Breast epithelium (tissue), 4 donors: Measurements from ENCODE around the gene XDH. TPM values are rescaled to one million over a fixed set of nuclear protein-coding genes. Genes with fewer than 3 reads are reported as not detected.
A peak's percentile ranks its signal among the peaks of the same experiment; 100 is the strongest.

Experiments used
- DNase-seq, 2 donors: peaks; one replicate each; pipeline ENCODE4 v3.0.0-alpha.2; 2019; ENCODE audit warnings: low spot score in 2 of 2
- H3K27ac ChIP-seq, 2 donors: fragments of 200-600 bp; sonication (generic) in 1 of 2; one replicate each; pipeline ENCODE4 v1.5.1; 2016 to 2019; ENCODE audit warnings: mild to moderate bottlenecking in 1 of 2
- H3K27me3 ChIP-seq, 2 donors: fragments of 200-600 bp; sonication (generic) in 1 of 2; one replicate each; pipeline versions ENCODE4 v1.5.1 to v1.6.0; 2017 to 2019; ENCODE audit warnings: control low read depth in 1 of 2, mild to moderate bottlenecking in 1 of 2
- H3K36me3 ChIP-seq: fragments of 200-600 bp; one replicate; pipeline ENCODE4 v1.5.1; 2019
- H3K4me1 ChIP-seq, 2 donors: fragments of 200-600 bp; sonication (generic); one replicate each; pipeline ENCODE4 v1.5.1; 2016 to 2019; ENCODE audit warnings: control low read depth in 1 of 2
- H3K4me3 ChIP-seq, 3 donors: fragments of 200-600 bp; sonication (generic); 1 replicate in 2 of 3; 2 replicates in 1 of 3; pipeline ENCODE4 v1.5.1; 2016 to 2019; ENCODE audit warnings: mild to moderate bottlenecking in 3 of 3, moderate library complexity in 2 of 3
- H3K9me3 ChIP-seq, 2 donors: fragments of 200-600 bp; sonication (generic) in 1 of 2; one replicate each; pipeline ENCODE4 v1.5.1; 2016 to 2019; ENCODE audit warnings: control low read depth in 1 of 2
- POLR2A ChIP-seq: fragments of 450-650 bp; IDR thresholded peaks from one replicate; pipeline ENCODE4 v1.6.1; 2016; ENCODE audit warnings: antibody characterized with exemption, mild to moderate bottlenecking, moderate library complexity
- POLR2AphosphoS5 ChIP-seq, 3 donors: sonication (generic); formaldehyde crosslinking; IDR thresholded peaks; one replicate each; pipeline ENCODE4 v1.6.1; 2017; ENCODE audit warnings: antibody characterized with exemption in 3 of 3
- intact Hi-C: fragments of 100-400 bp; cut with DNase I; formaldehyde crosslinking; loops from one replicate; pipeline ENCODE4 v1.15.1; 2023; ENCODE audit warnings: low total_unique reads
- total RNA-seq, 3 donors: library from RNA; depleted of rRNA; stranded (reverse); fragments of >200 nt; gene quantifications; one replicate each; pipeline ENCODE4 v1.1.0, GENCODE V29; 2016
- TF ChIP-seq, protein P1 (sequence below), 3 donors: fragments of 450-650 bp; IDR thresholded peaks; one replicate each; pipeline ENCODE4 v1.5.1; 2016 to 2017; ENCODE audit warnings: antibody characterized with exemption in 3 of 3, mild to moderate bottlenecking in 3 of 3, moderate library complexity in 3 of 3

The XDH gene
- total RNA-seq, 3 donors from 2014 or later = 0.16 to 6.9 (median 1.3) TPM

DNA sequence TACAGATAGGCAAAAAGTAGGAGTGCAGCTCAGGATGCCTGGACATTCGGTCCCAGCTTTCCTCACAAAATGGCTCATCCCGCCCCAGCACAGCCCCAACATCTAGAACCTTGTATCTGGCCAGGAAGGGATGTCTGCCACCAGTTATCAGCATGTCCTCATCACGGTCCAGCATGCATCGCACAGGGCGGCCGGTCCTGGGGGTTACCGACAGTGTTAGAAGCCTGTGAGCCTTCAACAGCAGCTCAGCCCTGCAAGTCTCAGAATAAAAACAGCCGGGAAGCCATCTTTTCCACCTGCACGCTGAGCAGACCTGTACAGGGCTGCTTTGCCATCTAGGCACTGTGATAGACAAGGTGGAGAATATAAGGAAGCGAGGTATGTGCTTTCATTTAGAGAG lies 49.2 kb downstream of the XDH start:
- no peaks in the 10 kb centered on the region for H3K9me3 ChIP-seq
- H3K4me3 ChIP-seq = no peak overlapping the region
- no peaks in the 10 kb centered on the region for H3K36me3 ChIP-seq
- H3K27ac ChIP-seq = peak overlapping the region; percentile 2 to 8
- no peak for DNase-seq
- intact Hi-C loops = no loop called here
- H3K27me3 ChIP-seq = no peaks in the 10 kb centered on the region
- TF ChIP-seq POLR2AphosphoS5 (IDR thresholded peaks at IDR 0.05) (no peak), POLR2A (no peak)
- TF ChIP-seq, protein P1, sequence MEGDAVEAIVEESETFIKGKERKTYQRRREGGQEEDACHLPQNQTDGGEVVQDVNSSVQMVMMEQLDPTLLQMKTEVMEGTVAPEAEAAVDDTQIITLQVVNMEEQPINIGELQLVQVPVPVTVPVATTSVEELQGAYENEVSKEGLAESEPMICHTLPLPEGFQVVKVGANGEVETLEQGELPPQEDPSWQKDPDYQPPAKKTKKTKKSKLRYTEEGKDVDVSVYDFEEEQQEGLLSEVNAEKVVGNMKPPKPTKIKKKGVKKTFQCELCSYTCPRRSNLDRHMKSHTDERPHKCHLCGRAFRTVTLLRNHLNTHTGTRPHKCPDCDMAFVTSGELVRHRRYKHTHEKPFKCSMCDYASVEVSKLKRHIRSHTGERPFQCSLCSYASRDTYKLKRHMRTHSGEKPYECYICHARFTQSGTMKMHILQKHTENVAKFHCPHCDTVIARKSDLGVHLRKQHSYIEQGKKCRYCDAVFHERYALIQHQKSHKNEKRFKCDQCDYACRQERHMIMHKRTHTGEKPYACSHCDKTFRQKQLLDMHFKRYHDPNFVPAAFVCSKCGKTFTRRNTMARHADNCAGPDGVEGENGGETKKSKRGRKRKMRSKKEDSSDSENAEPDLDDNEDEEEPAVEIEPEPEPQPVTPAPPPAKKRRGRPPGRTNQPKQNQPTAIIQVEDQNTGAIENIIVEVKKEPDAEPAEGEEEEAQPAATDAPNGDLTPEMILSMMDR (IDR thresholded peaks at IDR 0.05) = no peak
- H3K4me1 ChIP-seq = no peaks in the 10 kb centered on the region

DNA sequence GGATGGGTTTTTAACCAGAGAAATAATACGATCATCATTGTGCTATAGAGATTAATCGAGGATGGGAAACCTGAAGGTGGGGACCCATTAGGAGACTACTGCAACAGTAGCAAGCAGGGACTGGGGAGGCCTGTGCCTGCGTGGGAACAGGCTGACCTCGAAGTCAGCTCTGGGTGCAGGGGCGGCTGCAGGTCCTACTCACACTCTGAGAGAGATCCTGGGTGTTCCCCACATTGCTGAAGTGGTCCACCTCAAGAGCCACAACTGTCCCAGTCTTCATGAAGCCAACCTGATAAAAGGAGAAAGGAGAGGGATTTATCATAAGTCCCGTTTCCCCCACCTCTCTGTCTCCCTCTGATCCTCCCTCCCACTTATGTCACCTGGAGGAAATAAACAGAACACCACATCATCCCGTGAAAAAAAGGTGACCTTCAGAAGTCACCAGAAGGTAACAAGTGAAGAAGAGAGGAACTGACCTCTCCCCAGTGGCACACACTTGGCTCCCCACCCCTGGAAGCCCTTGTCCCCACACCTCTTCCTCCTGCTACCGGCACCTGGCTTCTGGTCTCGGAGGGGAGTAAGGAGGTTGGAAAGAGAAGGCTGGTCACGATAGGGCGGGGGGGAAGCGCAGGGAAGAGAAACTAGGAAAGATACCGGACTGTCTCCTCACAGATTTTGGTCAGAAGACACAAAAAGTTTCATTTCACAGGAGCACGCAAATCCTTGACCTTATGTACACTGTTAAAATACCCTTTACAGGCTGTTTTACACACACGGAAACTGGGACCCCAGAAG lies 50.4 kb downstream of the XDH start:
- Histone ChIP-seq H3K9me3 (no peaks in the 10 kb centered on the region), H3K27me3 (no peaks in the 10 kb centered on the region), H3K4me3 (no peak overlapping the region), H3K36me3 (no peaks in the 10 kb centered on the region), H3K27ac (no peak overlapping the region), H3K4me1 (no peaks in the 10 kb centered on the region)
- no peak for DNase-seq
- TF ChIP-seq POLR2A (no peak), POLR2AphosphoS5 (IDR thresholded peaks at IDR 0.05) (no peak)
- TF ChIP-seq, protein P1 (IDR thresholded peaks at IDR 0.05) = no peak
- intact Hi-C loops = no loop called here

DNA sequence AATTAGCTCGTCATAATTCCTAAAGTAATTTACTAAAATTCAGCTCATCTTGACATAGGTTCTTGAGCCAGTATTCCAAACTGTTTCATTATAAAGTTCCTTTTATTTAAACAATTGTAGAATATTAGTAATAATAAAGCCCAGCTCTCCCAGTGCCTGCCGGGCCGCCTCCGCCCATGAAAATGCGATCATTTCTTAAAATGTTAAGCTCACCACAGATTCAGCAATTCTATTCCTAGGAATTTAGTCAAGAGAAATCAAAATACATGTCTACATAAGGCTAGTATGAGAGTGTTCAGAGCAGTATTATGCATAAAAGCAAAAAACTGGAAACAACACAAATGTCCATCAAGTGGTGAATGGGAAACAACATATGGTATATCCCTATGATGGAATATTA lies 52.0 kb downstream of the XDH start:
- H3K9me3 ChIP-seq = no peaks in the 10 kb centered on the region
- no peaks in the 10 kb centered on the region for H3K36me3 ChIP-seq
- TF ChIP-seq POLR2A (no peak), POLR2AphosphoS5 (IDR thresholded peaks at IDR 0.05) (no peak)
- TF ChIP-seq, protein P1 (IDR thresholded peaks at IDR 0.05) = no peak
- no peak overlapping the region for H3K27ac ChIP-seq
- no peaks in the 10 kb centered on the region for H3K4me1 ChIP-seq
- no peaks in the 10 kb centered on the region for H3K27me3 ChIP-seq
- DNase-seq = no peak
- intact Hi-C loops = no loop called here
- H3K4me3 ChIP-seq = no peak overlapping the region

DNA sequence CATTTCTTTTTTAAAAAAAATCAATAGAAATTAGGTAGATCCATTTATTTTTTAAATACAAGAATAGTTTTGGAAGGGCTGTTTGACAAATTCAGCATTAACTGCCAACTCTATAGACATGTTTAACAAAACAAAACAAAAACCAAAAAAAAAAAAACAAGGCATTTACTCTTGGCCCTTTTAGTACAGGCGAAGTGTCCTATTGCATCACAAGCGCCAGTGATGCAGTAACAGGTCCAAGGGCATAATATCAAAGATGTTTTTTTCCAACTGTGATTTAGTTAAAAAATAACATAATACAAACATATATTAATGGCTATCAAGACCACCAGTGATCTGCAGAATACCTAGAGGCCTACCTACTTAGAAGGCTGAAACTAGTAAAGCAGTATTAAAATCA lies 55.3 kb downstream of the XDH start:
- no peaks in the 10 kb centered on the region for H3K27me3 ChIP-seq
- TF ChIP-seq POLR2AphosphoS5 (IDR thresholded peaks at IDR 0.05) (no peak), POLR2A (no peak)
- TF ChIP-seq, protein P1 (IDR thresholded peaks at IDR 0.05) = no peak
- intact Hi-C loops = no loop called here

DNA sequence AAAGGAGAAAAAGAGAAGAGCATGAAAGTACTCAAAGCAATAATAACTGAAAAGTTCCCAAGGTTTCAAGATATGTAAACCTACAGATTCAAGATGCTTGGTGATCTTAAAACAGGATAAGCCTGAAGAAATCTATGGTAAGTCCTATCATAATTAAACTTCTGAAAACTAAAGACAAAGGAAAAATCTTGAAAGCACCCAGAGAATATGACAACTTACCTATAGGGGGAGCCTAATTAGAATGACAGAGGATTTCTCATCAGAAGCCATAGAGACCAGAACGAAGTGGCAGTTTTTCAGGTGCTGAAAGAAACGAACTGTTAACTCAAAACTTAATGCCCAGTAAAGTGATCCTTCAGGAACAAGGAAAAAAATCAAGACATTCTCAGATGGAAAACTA lies 59.7 kb downstream of the XDH start:
- intact Hi-C loops = no loop called here
- Histone ChIP-seq H3K4me1 (no peaks in the 10 kb centered on the region), H3K36me3 (no peaks in the 10 kb centered on the region), H3K9me3 (peaks cover 0 to 4% of the 10 kb centered on the region in 2 donors), H3K27ac (no peak overlapping the region), H3K4me3 (no peak overlapping the region), H3K27me3 (no peaks in the 10 kb centered on the region)
- DNase-seq = no peak
- TF ChIP-seq POLR2A = no peak
- no peak for TF ChIP-seq POLR2AphosphoS5 (IDR thresholded peaks at IDR 0.05)
- TF ChIP-seq, protein P1 (IDR thresholded peaks at IDR 0.05) = no peak

More for the DNA sequence above, 55.3 kb downstream of the XDH start:
- Histone ChIP-seq H3K4me1 (no peaks in the 10 kb centered on the region), H3K9me3 (no peaks in the 10 kb centered on the region), H3K27ac (no peak overlapping the region), H3K36me3 (no peaks in the 10 kb centered on the region), H3K4me3 (no peak overlapping the region)
- no peak for DNase-seq
